ENCODE results near the gene CHPT1.

The CHPT1 gene

DNA sequence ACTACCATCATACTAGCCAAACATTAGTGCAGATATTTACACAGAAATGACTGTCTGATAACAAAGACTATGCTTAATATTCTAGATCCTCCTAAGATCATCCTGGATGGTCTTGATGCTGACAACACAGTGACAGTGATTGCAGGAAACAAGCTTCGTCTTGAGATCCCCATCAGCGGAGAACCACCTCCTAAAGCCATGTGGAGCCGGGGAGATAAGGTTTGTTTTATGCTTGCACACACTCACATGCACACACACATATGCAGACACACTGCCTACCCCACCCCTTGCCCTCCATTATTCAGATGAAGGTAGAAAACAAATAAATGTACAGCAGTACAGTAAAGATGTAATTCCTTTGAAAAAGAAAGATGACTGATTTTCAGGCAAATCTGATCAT is 44.4 kb upstream of the CHPT1 start (continued):
- TF ChIP-seq, protein P1, sequence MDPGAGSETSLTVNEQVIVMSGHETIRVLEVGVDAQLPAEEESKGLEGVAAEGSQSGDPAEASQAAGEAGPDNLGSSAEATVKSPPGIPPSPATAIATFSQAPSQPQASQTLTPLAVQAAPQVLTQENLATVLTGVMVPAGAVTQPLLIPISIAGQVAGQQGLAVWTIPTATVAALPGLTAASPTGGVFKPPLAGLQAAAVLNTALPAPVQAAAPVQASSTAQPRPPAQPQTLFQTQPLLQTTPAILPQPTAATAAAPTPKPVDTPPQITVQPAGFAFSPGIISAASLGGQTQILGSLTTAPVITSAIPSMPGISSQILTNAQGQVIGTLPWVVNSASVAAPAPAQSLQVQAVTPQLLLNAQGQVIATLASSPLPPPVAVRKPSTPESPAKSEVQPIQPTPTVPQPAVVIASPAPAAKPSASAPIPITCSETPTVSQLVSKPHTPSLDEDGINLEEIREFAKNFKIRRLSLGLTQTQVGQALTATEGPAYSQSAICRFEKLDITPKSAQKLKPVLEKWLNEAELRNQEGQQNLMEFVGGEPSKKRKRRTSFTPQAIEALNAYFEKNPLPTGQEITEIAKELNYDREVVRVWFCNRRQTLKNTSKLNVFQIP (CRISPR knock-in tag; IDR thresholded peaks at IDR 0.05; ENCODE audit: borderline replicate concordance, low read depth) = no peak
- no peak for TF ChIP-seq TCF4 (CRISPR knock-in tag; IDR thresholded peaks at IDR 0.05; ENCODE audit: borderline replicate concordance)
- no peak for TF ChIP-seq ZFP3 (CRISPR knock-in tag; IDR thresholded peaks at IDR 0.05)
- no peak for TF ChIP-seq PPARA (CRISPR knock-in tag; IDR thresholded peaks at IDR 0.05; ENCODE audit: borderline replicate concordance)
- no peak for TF ChIP-seq GLIS3 (CRISPR knock-in tag; IDR thresholded peaks at IDR 0.05)
- no peak for TF ChIP-seq ARNTL (CRISPR knock-in tag; IDR thresholded peaks at IDR 0.05; ENCODE audit: borderline replicate concordance, low read depth)

DNA sequence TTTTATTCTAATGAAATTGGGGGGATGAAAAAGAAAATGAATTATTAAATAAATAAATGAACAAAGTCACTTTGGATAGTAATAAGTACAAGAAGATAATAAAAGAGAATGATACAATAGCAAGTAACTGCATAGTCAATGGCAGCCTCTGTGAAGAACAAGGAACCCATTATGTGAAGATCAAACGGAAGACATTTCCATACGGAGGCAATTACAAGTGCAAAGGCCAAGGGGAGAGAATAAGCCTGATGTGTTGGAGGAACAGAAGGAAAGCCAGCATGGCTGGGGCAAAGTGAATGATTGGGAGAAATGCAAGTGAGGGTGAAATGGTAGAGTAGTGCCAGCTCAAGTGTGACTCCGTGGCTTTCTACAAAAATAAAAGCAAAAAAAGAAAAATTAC is 43.9 kb upstream of the CHPT1 start:
- ATAC-seq = no peak
- TF ChIP-seq SNAI2 (CRISPR knock-in tag; IDR thresholded peaks at IDR 0.05) (no peak), ZNF8 (CRISPR knock-in tag; IDR thresholded peaks at IDR 0.05) (no peak), ZC3H10 (CRISPR knock-in tag; IDR thresholded peaks at IDR 0.05) (no peak), RARB (CRISPR knock-in tag; IDR thresholded peaks at IDR 0.05) (no peak), ISL1 (CRISPR knock-in tag; IDR thresholded peaks at IDR 0.05) (no peak), ZFP30 (CRISPR knock-in tag; IDR thresholded peaks at IDR 0.05) (no peak), OSR1 (CRISPR knock-in tag; IDR thresholded peaks at IDR 0.05) (no peak), PPARA (CRISPR knock-in tag; IDR thresholded peaks at IDR 0.05; ENCODE audit: borderline replicate concordance) (no peak), ARNTL (CRISPR knock-in tag; IDR thresholded peaks at IDR 0.05; ENCODE audit: borderline replicate concordance, low read depth) (no peak)
- TF ChIP-seq, protein P2, sequence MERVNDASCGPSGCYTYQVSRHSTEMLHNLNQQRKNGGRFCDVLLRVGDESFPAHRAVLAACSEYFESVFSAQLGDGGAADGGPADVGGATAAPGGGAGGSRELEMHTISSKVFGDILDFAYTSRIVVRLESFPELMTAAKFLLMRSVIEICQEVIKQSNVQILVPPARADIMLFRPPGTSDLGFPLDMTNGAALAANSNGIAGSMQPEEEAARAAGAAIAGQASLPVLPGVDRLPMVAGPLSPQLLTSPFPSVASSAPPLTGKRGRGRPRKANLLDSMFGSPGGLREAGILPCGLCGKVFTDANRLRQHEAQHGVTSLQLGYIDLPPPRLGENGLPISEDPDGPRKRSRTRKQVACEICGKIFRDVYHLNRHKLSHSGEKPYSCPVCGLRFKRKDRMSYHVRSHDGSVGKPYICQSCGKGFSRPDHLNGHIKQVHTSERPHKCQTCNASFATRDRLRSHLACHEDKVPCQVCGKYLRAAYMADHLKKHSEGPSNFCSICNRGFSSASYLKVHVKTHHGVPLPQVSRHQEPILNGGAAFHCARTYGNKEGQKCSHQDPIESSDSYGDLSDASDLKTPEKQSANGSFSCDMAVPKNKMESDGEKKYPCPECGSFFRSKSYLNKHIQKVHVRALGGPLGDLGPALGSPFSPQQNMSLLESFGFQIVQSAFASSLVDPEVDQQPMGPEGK (CRISPR knock-in tag; IDR thresholded peaks at IDR 0.05; ENCODE audit: borderline replicate concordance) = no peak
- TF ChIP-seq, protein P3, sequence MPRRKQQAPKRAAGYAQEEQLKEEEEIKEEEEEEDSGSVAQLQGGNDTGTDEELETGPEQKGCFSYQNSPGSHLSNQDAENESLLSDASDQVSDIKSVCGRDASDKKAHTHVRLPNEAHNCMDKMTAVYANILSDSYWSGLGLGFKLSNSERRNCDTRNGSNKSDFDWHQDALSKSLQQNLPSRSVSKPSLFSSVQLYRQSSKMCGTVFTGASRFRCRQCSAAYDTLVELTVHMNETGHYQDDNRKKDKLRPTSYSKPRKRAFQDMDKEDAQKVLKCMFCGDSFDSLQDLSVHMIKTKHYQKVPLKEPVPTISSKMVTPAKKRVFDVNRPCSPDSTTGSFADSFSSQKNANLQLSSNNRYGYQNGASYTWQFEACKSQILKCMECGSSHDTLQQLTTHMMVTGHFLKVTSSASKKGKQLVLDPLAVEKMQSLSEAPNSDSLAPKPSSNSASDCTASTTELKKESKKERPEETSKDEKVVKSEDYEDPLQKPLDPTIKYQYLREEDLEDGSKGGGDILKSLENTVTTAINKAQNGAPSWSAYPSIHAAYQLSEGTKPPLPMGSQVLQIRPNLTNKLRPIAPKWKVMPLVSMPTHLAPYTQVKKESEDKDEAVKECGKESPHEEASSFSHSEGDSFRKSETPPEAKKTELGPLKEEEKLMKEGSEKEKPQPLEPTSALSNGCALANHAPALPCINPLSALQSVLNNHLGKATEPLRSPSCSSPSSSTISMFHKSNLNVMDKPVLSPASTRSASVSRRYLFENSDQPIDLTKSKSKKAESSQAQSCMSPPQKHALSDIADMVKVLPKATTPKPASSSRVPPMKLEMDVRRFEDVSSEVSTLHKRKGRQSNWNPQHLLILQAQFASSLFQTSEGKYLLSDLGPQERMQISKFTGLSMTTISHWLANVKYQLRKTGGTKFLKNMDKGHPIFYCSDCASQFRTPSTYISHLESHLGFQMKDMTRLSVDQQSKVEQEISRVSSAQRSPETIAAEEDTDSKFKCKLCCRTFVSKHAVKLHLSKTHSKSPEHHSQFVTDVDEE (CRISPR knock-in tag; IDR thresholded peaks at IDR 0.05) = no peak
- TF ChIP-seq, protein P4, sequence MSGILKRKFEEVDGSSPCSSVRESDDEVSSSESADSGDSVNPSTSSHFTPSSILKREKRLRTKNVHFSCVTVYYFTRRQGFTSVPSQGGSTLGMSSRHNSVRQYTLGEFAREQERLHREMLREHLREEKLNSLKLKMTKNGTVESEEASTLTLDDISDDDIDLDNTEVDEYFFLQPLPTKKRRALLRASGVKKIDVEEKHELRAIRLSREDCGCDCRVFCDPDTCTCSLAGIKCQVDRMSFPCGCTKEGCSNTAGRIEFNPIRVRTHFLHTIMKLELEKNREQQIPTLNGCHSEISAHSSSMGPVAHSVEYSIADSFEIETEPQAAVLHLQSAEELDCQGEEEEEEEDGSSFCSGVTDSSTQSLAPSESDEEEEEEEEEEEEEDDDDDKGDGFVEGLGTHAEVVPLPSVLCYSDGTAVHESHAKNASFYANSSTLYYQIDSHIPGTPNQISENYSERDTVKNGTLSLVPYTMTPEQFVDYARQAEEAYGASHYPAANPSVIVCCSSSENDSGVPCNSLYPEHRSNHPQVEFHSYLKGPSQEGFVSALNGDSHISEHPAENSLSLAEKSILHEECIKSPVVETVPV (CRISPR knock-in tag; IDR thresholded peaks at IDR 0.05) = no peak
- TF ChIP-seq, protein P1 (CRISPR knock-in tag; IDR thresholded peaks at IDR 0.05; ENCODE audit: borderline replicate concordance, low read depth) = no peak
- TF ChIP-seq, protein P5, sequence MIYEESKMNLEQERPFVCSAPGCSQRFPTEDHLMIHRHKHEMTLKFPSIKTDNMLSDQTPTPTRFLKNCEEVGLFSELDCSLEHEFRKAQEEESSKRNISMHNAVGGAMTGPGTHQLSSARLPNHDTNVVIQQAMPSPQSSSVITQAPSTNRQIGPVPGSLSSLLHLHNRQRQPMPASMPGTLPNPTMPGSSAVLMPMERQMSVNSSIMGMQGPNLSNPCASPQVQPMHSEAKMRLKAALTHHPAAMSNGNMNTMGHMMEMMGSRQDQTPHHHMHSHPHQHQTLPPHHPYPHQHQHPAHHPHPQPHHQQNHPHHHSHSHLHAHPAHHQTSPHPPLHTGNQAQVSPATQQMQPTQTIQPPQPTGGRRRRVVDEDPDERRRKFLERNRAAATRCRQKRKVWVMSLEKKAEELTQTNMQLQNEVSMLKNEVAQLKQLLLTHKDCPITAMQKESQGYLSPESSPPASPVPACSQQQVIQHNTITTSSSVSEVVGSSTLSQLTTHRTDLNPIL (CRISPR knock-in tag; IDR thresholded peaks at IDR 0.05; ENCODE audit: low read depth) = no peak

DNA sequence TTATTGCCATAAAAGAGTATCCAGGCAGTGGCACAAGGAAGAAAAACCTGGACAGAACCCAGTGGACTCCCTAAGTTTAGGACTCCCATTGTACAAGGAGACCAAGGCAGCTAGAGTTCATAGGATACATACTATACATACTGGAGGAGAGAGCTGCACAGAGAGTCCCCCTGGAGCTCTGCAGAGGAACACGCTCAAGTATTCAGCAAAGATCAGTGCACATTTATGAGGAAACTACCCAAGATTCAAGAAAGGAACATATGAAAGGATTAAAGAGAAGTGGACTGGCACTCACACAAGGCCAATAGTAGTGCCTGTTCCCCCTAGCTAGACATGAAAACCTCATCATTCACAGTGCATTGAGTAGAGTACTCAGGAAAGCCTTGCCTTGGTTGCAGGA is 43.0 kb upstream of the CHPT1 start:
- TF ChIP-seq, protein P1 (CRISPR knock-in tag; IDR thresholded peaks at IDR 0.05; ENCODE audit: borderline replicate concordance, low read depth) = no peak
- TF ChIP-seq, protein P4 (CRISPR knock-in tag; IDR thresholded peaks at IDR 0.05) = no peak
- TF ChIP-seq ARNTL (CRISPR knock-in tag; IDR thresholded peaks at IDR 0.05; ENCODE audit: borderline replicate concordance, low read depth) = no peak

More for the DNA sequence above, 43.0 kb upstream of the CHPT1 start:
- no peak for ATAC-seq
